Fibroblast of skin of right quadriceps (primary cell): ENCODE measurements around the gene AFAP1.

Experiments used
- DNase-seq: peaks from one replicate; pipeline ENCODE4 v3.0.0-alpha.2; 2013

AFAP1 gene

GRCh38 chr4:7817877-7818398, 121.7 kb downstream of the AFAP1 start:
- no peak for DNase-seq

- no peak for DNase-seq
These were observed 122.9 kb downstream of the AFAP1 start for GRCh38 chr4:7816771-7817170.

GRCh38 chr4:7815981-7816380, 123.7 kb downstream of the AFAP1 start:
- DNase-seq = no peak

- DNase-seq = peak; percentile 53
These were observed 124.1 kb downstream of the AFAP1 start for GRCh38 chr4:7815562-7815961.

- DNase-seq = no peak
These were observed 125.2 kb downstream of the AFAP1 start for GRCh38 chr4:7814451-7814850.

GRCh38 chr4:7813674-7814073, 126.0 kb downstream of the AFAP1 start:
- peak; percentile 38 for DNase-seq

- DNase-seq = no peak
These were observed 126.7 kb downstream of the AFAP1 start for GRCh38 chr4:7812921-7813320.

- peak; percentile 45 for DNase-seq
These were observed 127.3 kb downstream of the AFAP1 start for GRCh38 chr4:7812231-7812857.

GRCh38 chr4:7811536-7812191, 128.0 kb downstream of the AFAP1 start:
- peak; percentile 72 for DNase-seq

- DNase-seq = no peak
These were observed 128.7 kb downstream of the AFAP1 start for GRCh38 chr4:7810783-7811535.

GRCh38 chr4:7808752-7809151, 130.9 kb downstream of the AFAP1 start:
- peak; percentile 48 for DNase-seq

GRCh38 chr4:7808181-7808580, 131.5 kb downstream of the AFAP1 start:
- DNase-seq = no peak

- no peak for DNase-seq
These were observed 132.2 kb downstream of the AFAP1 start for GRCh38 chr4:7807351-7807921.

- no peak for DNase-seq
These were observed 133.1 kb downstream of the AFAP1 start for GRCh38 chr4:7806338-7807090.

GRCh38 chr4:7805533-7806337, 133.9 kb downstream of the AFAP1 start:
- DNase-seq = peak; percentile 94

- DNase-seq = no peak
These were observed 134.8 kb downstream of the AFAP1 start for GRCh38 chr4:7804756-7805385.

- peak; percentile 75 for DNase-seq
These were observed 135.5 kb downstream of the AFAP1 start for GRCh38 chr4:7803992-7804755.

GRCh38 chr4:7803371-7803770, 136.3 kb downstream of the AFAP1 start:
- DNase-seq = no peak

GRCh38 chr4:7802093-7802726, 137.5 kb downstream of the AFAP1 start:
- peak; percentile 77 for DNase-seq

- DNase-seq = no peak
These were observed 138.0 kb downstream of the AFAP1 start for GRCh38 chr4:7801641-7802040.
